GM12865 (cell line): ENCODE results near the gene IRF4.

Experiments
- DNase-seq: peaks from one replicate; pipeline ENCODE4 v3.0.0; 2010; ENCODE audit warnings: low read depth
- H3K4me3 ChIP-seq: 2 replicates; pipeline ENCODE4 v1.5.1; 2011; ENCODE audit warnings: mild to moderate bottlenecking, low read depth, low read length, control low read depth
- CTCF ChIP-seq: IDR thresholded peaks from 2 replicates; pipeline ENCODE4 v1.5.1; 2011; ENCODE audit warnings: low read length, control low read depth, low read depth, inconsistent platforms; ENCODE audit not compliant: insufficient read depth; ENCODE audit errors: missing control alignments

Gene IRF4

GRCh38 chr6:446418-447366 lies 55.1 kb downstream of the IRF4 start:
- no peak overlapping the region for H3K4me3 ChIP-seq
- no peak for TF ChIP-seq CTCF
- no peak for DNase-seq

- DNase-seq, result no peak
- no peak for TF ChIP-seq CTCF
- H3K4me3 ChIP-seq, result no peak overlapping the region
Measured at GRCh38 chr6:447381-448165, 56.0 kb downstream of the IRF4 start.

GRCh38 chr6:448296-449056 lies 56.9 kb downstream of the IRF4 start:
- no peak overlapping the region for H3K4me3 ChIP-seq
- no peak for DNase-seq
- no peak for TF ChIP-seq CTCF

GRCh38 chr6:449057-449430 lies 57.5 kb downstream of the IRF4 start:
- TF ChIP-seq CTCF, result no peak
- DNase-seq, result no peak
- no peak overlapping the region for H3K4me3 ChIP-seq

- H3K4me3 ChIP-seq, result no peak overlapping the region
- TF ChIP-seq CTCF, result no peak
- DNase-seq, result no peak
Measured at GRCh38 chr6:449486-450419, 58.2 kb downstream of the IRF4 start.

- DNase-seq, result no peak
- TF ChIP-seq CTCF, result no peak
- no peak overlapping the region for H3K4me3 ChIP-seq
Measured at GRCh38 chr6:451336-451735, 59.8 kb downstream of the IRF4 start.
